Lower lobe of right lung (tissue), 2 donors: Measurements from ENCODE around the gene MICAL2. TPM values are rescaled to one million over a fixed set of nuclear protein-coding genes. Genes with fewer than 3 reads are reported as not detected.

Experiments
- ATAC-seq, 2 donors: fragments of 200-7000 bp; cut with Tn5 transposase; one replicate each; pipeline ENCODE4 v1.9.1; 2020 to 2022; ENCODE audit warnings: mild to moderate bottlenecking in 2 of 2, moderate library complexity in 2 of 2
- DNase-seq: peaks from one replicate; pipeline ENCODE4 v3.0.0-alpha.2; 2020
- H3K27ac ChIP-seq: fragments of 200-600 bp; one replicate; pipeline ENCODE4 v1.8.0; 2022
- H3K27me3 ChIP-seq: fragments of 200-600 bp; one replicate; pipeline ENCODE4 v1.8.0; 2022; ENCODE audit warnings: low read depth
- H3K36me3 ChIP-seq: fragments of 200-600 bp; one replicate; pipeline ENCODE4 v1.8.0; 2022; ENCODE audit warnings: mild to moderate bottlenecking
- H3K4me1 ChIP-seq: fragments of 200-600 bp; one replicate; pipeline ENCODE4 v1.8.0; 2022
- H3K4me3 ChIP-seq: fragments of 200-600 bp; one replicate; pipeline ENCODE4 v1.8.0; 2022; ENCODE audit warnings: mild to moderate bottlenecking
- H3K9me3 ChIP-seq: fragments of 200-600 bp; one replicate; pipeline ENCODE4 v1.8.0; 2022
- intact Hi-C: fragments of 100-400 bp; cut with DNase I; formaldehyde crosslinking; loops from one replicate; pipeline ENCODE4 v1.11.0; 2022
- total RNA-seq: library from RNA; stranded (reverse); fragmentation: NEBNext Ultra II Directional; extraction: Animal tissue kit (Norgen Biotek cat#: 25700); gene quantifications from one replicate; pipeline ENCODE4 v1.2.1, GENCODE V29; 2021
- TF ChIP-seq, protein P1 (sequence below): fragments of 200-600 bp; IDR thresholded peaks from one replicate; pipeline ENCODE4 v1.8.0; 2022; ENCODE audit warnings: antibody characterized with exemption, mild to moderate bottlenecking
- donor health status: DM: no; HTN: yes; CAD: no; lungs with severe emphysema.

Gene MICAL2
- total RNA-seq, 1 donor from 2014 or later: 127 TPM

DNA sequence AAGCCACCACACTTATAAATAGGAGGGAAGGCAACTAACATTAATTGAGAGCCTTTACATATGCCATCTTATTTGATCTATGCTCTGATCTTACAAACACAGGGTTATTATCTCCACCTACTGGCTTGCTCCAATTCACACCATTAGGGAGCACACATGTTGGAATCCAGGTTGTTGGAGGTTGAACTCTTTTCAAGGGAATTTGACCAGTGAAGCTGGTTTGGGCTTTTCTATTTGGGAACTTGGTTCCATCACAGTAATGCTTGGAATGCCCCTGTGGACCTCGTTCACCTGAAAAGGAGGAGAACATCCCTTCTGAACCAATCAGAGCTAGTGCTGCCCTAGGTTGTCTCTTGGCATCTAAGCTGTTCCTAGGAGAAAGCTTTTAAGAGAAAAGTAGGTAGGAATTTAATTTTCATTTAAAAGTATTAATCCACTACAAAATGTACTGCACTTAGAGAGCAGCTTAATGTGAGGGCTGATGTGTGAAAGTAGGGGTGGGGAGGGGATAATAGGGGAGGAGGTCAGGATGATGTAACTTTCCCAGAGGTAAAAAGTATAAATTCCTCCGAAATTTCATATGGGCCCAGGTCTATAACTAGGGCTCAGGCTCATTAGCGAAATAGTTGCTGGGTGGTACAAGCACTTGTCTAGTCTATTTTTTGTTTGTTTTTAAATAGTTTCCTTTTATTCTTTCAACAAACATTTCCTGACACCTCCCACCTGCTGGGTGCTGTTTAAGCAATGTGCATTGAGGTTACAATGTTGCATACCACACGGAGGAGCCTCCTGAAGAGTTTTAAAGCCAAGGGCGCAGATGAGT lies 7.6 kb upstream of the MICAL2 start:
- peak in 1 of 2 donors; percentile 5 for ATAC-seq
- H3K4me1 ChIP-seq: peaks cover 43% of the 10 kb centered on the region
- TF ChIP-seq, protein P1, sequence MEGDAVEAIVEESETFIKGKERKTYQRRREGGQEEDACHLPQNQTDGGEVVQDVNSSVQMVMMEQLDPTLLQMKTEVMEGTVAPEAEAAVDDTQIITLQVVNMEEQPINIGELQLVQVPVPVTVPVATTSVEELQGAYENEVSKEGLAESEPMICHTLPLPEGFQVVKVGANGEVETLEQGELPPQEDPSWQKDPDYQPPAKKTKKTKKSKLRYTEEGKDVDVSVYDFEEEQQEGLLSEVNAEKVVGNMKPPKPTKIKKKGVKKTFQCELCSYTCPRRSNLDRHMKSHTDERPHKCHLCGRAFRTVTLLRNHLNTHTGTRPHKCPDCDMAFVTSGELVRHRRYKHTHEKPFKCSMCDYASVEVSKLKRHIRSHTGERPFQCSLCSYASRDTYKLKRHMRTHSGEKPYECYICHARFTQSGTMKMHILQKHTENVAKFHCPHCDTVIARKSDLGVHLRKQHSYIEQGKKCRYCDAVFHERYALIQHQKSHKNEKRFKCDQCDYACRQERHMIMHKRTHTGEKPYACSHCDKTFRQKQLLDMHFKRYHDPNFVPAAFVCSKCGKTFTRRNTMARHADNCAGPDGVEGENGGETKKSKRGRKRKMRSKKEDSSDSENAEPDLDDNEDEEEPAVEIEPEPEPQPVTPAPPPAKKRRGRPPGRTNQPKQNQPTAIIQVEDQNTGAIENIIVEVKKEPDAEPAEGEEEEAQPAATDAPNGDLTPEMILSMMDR: no peak
- H3K27ac ChIP-seq: no peak overlapping the region
- H3K9me3 ChIP-seq: no peaks in the 10 kb centered on the region
- intact Hi-C loops: no loop called here
- no peak for DNase-seq
- no peak overlapping the region for H3K4me3 ChIP-seq
- H3K27me3 ChIP-seq: no peaks in the 10 kb centered on the region
- H3K36me3 ChIP-seq: no peaks in the 10 kb centered on the region

DNA sequence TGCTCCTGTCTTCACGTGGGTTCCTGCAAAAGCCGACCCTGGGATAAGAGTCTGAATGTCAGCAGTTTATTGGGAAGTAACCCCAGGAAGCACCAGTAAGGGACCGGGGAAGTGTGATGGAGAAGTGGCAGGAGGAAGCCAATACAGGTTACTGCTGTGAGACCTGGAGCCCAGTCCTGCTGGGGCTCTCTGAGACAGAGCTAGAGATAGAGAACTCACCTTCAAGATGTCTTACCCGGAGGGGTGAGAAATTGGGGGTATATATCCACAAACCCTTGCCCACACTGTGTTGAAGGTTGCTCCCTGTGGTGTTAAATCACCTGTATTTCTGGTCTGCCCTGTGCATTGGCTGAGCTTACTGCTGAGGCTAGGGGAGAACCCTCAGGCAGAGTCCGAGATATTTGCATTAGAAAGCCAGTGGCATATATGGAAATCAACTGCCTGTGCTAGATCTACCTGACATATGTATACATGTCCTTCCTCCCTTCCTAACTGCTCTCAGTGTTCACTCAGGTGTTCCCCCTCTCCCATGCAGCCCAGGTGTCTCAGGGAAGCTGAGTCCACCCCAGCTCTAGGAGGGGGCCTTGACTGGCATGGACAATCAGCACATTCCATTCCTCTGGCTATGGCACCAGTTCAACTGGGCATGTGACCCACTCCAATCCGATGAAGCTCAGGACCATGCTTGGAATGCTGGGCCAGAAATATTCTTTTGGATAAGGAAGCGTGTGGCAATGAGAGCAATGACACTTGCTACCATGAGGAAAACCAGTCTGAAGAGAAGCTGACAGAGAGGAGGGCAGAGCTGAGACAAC lies 6.8 kb upstream of the MICAL2 start:
- Histone ChIP-seq H3K27ac (no peak overlapping the region), H3K27me3 (no peaks in the 10 kb centered on the region), H3K9me3 (no peaks in the 10 kb centered on the region), H3K36me3 (no peaks in the 10 kb centered on the region), H3K4me3 (no peak overlapping the region), H3K4me1 (peaks cover 42% of the 10 kb centered on the region)
- intact Hi-C loops: no loop called here
- no peak for DNase-seq
- ATAC-seq: peak; percentile 36 to 50
- TF ChIP-seq, protein P1: no peak

DNA sequence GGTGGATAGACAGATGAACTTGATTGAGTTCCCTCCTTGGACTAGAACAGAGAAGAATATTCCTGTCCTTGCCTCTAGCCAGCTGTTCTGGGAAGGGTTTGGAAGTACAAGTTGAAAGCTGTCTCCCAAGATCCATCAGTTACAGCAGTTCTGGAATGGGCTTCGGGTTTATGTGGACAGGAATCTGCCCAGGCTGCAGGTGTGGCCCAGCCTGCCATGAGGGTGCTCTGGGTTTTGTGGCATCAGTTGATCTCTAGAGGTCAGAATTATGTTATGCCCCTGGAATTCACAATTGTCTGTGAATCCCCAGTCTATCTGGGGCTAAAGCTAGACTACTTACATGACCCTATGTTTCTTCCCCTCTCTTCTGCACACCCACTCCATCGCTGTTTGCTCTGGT lies 4.9 kb upstream of the MICAL2 start:
- intact Hi-C loops: no loop called here
- H3K9me3 ChIP-seq: no peaks in the 10 kb centered on the region
- no peak for DNase-seq
- H3K27ac ChIP-seq: no peak overlapping the region
- peaks cover 33% of the 10 kb centered on the region for H3K4me1 ChIP-seq
- H3K4me3 ChIP-seq: no peak overlapping the region
- no peak for ATAC-seq
- no peaks in the 10 kb centered on the region for H3K36me3 ChIP-seq
- H3K27me3 ChIP-seq: no peaks in the 10 kb centered on the region
- TF ChIP-seq, protein P1: no peak

DNA sequence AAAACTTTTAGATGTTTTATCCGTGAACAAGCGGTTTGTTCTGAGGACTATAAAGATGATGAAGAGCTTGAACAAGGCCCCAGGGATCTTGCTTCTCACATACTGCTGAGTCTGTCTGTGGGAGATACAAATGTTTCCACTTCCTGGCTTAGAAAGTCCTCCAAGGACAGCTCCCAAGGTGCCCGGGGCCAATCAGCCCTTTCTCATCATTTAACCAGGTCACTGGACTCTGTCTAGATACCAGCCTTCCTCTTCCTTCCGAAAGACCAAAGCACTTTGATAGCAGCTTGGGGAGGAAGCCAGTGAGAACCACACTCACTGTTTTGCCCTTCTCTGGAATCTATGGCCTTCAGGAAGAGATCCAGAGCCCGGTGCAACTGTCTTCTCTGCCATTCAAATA lies 4.3 kb upstream of the MICAL2 start:
- TF ChIP-seq, protein P1: no peak
- H3K27me3 ChIP-seq: no peaks in the 10 kb centered on the region
- intact Hi-C loops: no loop called here
- DNase-seq (no peak), ATAC-seq (no peak)
- H3K4me3 ChIP-seq: no peak overlapping the region
- peaks cover 32% of the 10 kb centered on the region for H3K4me1 ChIP-seq
- H3K36me3 ChIP-seq: no peaks in the 10 kb centered on the region
- no peaks in the 10 kb centered on the region for H3K9me3 ChIP-seq
- no peak overlapping the region for H3K27ac ChIP-seq

GRCh38 chr11:12106501-12106900 lies 3.9 kb upstream of the MICAL2 start:
- ATAC-seq: no peak
- no peak for DNase-seq
- no peak overlapping the region for H3K27ac ChIP-seq
- H3K4me3 ChIP-seq: no peak overlapping the region
- no peaks in the 10 kb centered on the region for H3K27me3 ChIP-seq
- intact Hi-C loops: no loop called here
- H3K4me1 ChIP-seq: peaks cover 32% of the 10 kb centered on the region
- no peaks in the 10 kb centered on the region for H3K9me3 ChIP-seq
- TF ChIP-seq, protein P1: no peak
- no peaks in the 10 kb centered on the region for H3K36me3 ChIP-seq
